NCI-H2081 treated with DMSO at 0.1 percent for 48 hours (cell line): ENCODE results near the gene MRPS23.

Experiments
- DNase-seq: peaks from one replicate; lab custom pipeline; 2025; lab: John Stamatoyannopoulos, UW

The MRPS23 gene

DNA sequence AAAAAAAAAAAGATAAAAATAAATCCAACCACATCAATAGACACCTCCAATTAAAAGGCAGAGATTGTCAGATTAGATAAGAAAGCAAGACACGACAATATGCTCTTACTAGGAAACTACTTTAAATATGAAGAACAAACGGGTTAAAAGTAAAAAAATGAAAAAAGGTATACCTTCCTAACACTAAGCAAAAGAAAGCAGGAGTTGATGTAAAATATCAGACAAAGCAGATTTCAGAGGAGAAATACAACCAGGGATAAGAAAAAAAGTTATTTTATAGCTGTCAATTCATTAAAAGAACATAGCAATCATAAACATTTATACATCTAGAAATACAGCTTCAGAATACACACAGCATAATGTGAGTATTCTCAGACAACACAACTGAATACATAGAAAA lies 55.0 kb downstream of the MRPS23 start:
- DNase-seq, result no peak

DNA sequence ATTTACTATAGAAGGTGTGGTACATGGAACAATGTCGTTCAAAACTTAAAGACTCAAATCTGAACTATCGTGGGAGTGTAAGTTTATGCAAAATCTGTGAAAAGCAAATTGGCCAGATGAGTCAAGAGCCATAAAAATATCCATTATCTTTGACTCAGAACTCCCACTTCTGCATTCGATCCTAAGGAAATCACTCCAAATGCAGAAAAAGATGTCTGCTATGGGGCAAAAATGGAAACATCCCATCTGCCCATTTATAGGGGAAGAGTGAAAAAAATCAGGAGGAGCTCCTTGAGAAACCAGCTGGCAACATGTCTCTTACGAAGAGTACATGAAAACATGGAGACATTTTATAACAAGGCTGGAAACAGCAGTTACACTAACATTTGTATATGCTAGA lies 61.1 kb downstream of the MRPS23 start:
- no peak for DNase-seq

DNA sequence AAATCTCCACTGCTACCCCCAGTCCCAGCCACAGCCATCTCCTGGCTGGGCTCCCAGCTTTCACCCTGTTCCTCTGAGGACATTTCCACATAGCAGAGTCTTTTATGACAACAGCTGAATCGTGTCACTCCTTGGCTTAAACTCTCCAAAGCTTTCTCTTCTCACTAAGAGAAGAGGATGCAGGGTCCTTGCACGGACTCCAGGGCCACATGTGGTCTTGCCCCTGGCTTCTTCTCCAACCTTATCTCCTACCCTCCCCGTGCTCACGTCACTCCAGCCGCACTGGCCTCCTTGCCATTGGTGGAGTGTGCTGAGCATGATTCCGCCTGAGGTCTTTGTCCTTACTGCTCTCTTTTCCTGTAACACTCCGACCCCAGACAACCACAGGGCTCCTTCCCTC lies 64.8 kb downstream of the MRPS23 start:
- no peak for DNase-seq
